Duodenal mucosa (tissue), 2 donors: Measurements from ENCODE around the gene MLLT1.

Experiments used
- H3K27ac ChIP-seq: one replicate; pipeline ENCODE4 v1.7.0; 2013; ENCODE audit warnings: low read depth, low read length
- H3K27me3 ChIP-seq, 2 donors: one replicate each; pipeline ENCODE4 v1.7.0; 2013; ENCODE audit warnings: low read length in 2 of 2, control low read depth in 1 of 2; ENCODE audit not compliant: insufficient read depth in 2 of 2, control insufficient read depth in 1 of 2
- H3K36me3 ChIP-seq, 2 donors: one replicate each; pipeline ENCODE4 v1.7.0; 2013; ENCODE audit warnings: low read length in 2 of 2, control low read depth in 1 of 2; ENCODE audit not compliant: insufficient read depth in 2 of 2, control insufficient read depth in 1 of 2
- H3K4me1 ChIP-seq, 2 donors: one replicate each; pipeline ENCODE4 v1.7.0; 2013; ENCODE audit warnings: low read length in 2 of 2, control low read depth in 1 of 2; ENCODE audit not compliant: insufficient read depth in 2 of 2, control insufficient read depth in 1 of 2
- H3K4me3 ChIP-seq, 2 donors: one replicate each; pipeline ENCODE4 v1.7.0; 2013; ENCODE audit warnings: low read length in 2 of 2, low read depth in 1 of 2
- H3K9ac ChIP-seq, 2 donors: one replicate each; pipeline ENCODE4 v1.7.0; 2013; ENCODE audit warnings: low read length in 2 of 2, low read depth in 1 of 2
- H3K9me3 ChIP-seq, 2 donors: one replicate each; pipeline ENCODE4 v1.7.0; 2013; ENCODE audit warnings: low read length in 2 of 2, control low read depth in 1 of 2; ENCODE audit not compliant: control insufficient read depth in 1 of 2

MLLT1 gene

DNA sequence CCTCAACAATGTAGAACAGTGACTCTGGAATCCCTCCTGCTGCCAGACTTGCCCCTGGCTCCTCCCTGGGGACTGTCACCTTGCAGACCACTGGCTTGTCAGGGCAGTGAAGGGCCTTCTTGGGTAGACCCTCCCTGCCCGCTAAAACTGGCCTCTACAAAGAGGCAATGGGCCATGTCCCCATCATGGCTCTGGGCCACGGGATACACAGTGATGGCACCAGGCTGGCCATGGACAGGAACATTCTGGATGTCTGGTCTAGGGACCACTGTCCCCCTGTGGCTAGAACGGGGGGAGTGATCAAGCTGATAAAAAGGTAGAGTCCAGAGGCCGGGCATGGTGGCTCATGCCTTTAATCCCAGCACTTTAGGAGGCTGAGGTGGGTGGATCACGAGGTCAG, 83.4 kb downstream of the MLLT1 start:
- Histone ChIP-seq H3K27ac (no peak overlapping the region), H3K4me3 (no peak overlapping the region), H3K9me3 (peaks cover 0 to 12% of the 10 kb centered on the region in 2 donors), H3K4me1 (peaks cover 4 to 8% of the 10 kb centered on the region in 2 donors), H3K36me3 (no peaks in the 10 kb centered on the region), H3K27me3 (no peaks in the 10 kb centered on the region), H3K9ac (no peak overlapping the region)

DNA sequence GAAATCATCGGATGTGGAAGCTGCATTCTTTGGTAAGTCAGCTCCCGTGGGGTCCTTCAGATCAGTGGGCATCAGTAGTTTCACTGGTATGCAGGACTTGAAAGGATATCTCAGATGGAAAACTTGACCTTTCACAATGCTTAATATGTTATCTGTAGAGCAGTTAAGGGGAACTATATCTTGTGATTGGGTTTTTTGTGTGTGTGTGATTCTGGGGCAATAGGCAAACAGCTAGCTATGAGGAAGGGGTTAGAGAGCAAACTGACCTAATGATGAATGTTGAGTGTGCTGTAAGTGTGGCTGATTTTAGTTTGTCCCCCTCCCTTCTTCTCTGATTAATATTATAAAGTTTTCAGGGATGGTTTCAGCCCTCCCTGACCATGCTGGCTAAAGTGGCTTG, 91.0 kb downstream of the MLLT1 start:
- Histone ChIP-seq H3K36me3 (no peaks in the 10 kb centered on the region), H3K27me3 (no peaks in the 10 kb centered on the region), H3K9me3 (peaks cover 3 to 24% of the 10 kb centered on the region in 2 donors)

DNA sequence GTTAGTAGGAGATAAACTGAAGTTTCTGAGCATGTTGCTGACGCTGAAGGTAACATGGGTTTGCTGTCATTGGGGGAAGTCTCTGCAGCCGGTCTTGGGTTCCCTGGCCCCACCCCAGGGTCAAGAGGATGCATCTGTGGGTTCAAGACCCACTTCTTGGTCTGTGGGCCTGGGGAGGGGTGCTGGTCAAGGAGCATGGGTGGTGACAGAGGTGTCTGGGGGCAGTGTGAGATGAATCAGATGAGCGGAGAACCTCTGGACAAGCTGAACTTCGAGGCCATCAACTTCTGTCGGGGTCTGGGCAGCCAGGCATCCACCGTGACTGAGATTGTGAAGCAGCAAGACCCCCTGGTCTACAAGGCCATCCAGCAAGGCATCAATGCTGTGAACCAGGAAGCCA, 92.4 kb downstream of the MLLT1 start:
- no peaks in the 10 kb centered on the region for H3K4me1 ChIP-seq

More for the DNA sequence above, 91.0 kb downstream of the MLLT1 start:
- H3K4me3 ChIP-seq = no peak overlapping the region
- no peaks in the 10 kb centered on the region for H3K4me1 ChIP-seq
- H3K27ac ChIP-seq = no peak overlapping the region
- no peak overlapping the region for H3K9ac ChIP-seq

DNA sequence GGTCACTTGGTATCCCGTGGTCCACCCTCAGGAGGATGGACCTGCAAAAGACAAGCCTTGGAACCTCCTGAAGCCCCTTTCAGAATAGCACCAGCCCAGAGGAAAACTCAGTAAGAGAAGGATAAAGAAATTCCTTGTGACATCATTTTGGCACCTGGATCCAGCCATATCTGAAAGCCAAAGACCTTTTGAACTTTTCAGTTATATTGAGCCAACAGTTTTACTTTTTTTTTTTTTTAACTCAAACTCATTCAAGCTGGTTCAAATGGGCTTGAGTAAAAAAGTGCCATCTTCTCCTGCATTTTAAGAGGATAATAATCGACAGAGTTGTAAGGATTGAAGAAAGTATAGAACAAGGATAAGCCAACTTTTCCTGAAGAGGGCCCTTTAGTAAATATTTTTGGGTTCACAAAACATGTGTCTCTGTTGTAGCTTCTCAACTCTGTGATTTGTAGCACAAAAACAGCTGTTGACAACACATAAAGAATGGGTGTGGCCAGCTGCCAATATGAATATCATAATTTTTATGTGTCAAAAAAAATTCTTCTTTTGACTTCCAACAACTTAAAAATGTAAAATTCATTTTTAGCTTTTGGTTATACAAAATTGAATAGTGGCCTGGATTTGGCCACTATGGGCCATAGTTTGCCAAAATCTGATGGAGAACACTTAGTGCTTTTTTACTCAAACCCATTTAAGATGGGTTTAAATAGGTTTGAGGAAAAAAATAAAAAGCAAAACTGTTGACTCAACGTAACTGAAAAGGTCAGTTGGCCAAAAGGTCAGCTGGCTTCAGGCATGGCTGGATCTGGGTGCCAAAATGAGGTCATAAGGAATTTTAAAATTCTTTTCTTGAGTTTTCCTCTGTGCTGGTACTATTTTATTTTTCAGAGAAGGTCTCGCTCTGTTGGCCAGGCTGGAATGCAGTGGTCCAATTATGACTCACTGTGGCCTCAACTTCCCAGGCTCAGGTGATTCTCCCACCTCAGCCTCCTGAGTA, 93.6 kb downstream of the MLLT1 start:
- Histone ChIP-seq H3K9me3 (peaks cover 3 to 9% of the 10 kb centered on the region in 2 donors), H3K27me3 (peaks cover 0 to 10% of the 10 kb centered on the region in 2 donors), H3K4me3 (no peak overlapping the region), H3K36me3 (no peaks in the 10 kb centered on the region), H3K27ac (no peak overlapping the region), H3K9ac (no peak overlapping the region), H3K4me1 (no peaks in the 10 kb centered on the region)

More for the DNA sequence above, 92.4 kb downstream of the MLLT1 start:
- Histone ChIP-seq H3K9ac (no peak overlapping the region), H3K27ac (no peak overlapping the region), H3K4me3 (no peak overlapping the region), H3K36me3 (no peaks in the 10 kb centered on the region), H3K9me3 (peaks cover 3 to 17% of the 10 kb centered on the region in 2 donors), H3K27me3 (peaks cover 0 to 10% of the 10 kb centered on the region in 2 donors)

GRCh38 chr19:6185093-6185834, 94.5 kb downstream of the MLLT1 start:
- H3K4me1 ChIP-seq = no peaks in the 10 kb centered on the region
- H3K9me3 ChIP-seq = peaks cover 3 to 5% of the 10 kb centered on the region in 2 donors
- peaks cover 0 to 10% of the 10 kb centered on the region in 2 donors for H3K27me3 ChIP-seq
- H3K27ac ChIP-seq = no peak overlapping the region
- no peak overlapping the region for H3K9ac ChIP-seq
- no peak overlapping the region for H3K4me3 ChIP-seq
- H3K36me3 ChIP-seq = no peaks in the 10 kb centered on the region

DNA sequence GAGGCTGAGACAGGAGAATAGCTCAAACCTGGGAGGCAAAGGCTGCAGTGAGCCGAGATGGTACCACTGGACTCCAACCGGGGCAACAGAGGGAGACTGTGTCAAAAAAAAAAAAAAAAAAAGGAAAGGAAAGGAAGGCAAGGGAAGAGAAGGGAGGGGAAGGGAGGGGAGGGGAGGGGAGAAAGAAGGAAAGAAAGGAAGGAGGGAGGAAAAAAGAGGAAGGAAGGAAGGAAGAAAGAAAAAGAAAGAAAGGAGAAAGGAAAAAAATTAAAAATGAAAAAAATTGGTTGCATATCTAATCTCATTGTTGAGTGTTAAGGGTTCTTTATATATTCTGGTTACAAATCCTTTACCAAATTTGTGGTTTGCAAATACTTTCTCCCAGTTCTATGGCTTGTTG, 98.7 kb downstream of the MLLT1 start:
- H3K36me3 ChIP-seq = no peaks in the 10 kb centered on the region
- no peaks in the 10 kb centered on the region for H3K9me3 ChIP-seq
- H3K27me3 ChIP-seq = peaks cover 6 to 10% of the 10 kb centered on the region in 2 donors
- no peak overlapping the region for H3K27ac ChIP-seq
- no peak overlapping the region for H3K4me3 ChIP-seq
- H3K9ac ChIP-seq = no peak overlapping the region
- no peaks in the 10 kb centered on the region for H3K4me1 ChIP-seq

- Histone ChIP-seq H3K27ac (no peak overlapping the region), H3K36me3 (no peaks in the 10 kb centered on the region), H3K9ac (no peak overlapping the region), H3K27me3 (no peaks in the 10 kb centered on the region), H3K9me3 (no peaks in the 10 kb centered on the region), H3K4me3 (no peak overlapping the region), H3K4me1 (no peaks in the 10 kb centered on the region)
Measured at GRCh38 chr19:6173190-6173589, 106.6 kb downstream of the MLLT1 start.

DNA sequence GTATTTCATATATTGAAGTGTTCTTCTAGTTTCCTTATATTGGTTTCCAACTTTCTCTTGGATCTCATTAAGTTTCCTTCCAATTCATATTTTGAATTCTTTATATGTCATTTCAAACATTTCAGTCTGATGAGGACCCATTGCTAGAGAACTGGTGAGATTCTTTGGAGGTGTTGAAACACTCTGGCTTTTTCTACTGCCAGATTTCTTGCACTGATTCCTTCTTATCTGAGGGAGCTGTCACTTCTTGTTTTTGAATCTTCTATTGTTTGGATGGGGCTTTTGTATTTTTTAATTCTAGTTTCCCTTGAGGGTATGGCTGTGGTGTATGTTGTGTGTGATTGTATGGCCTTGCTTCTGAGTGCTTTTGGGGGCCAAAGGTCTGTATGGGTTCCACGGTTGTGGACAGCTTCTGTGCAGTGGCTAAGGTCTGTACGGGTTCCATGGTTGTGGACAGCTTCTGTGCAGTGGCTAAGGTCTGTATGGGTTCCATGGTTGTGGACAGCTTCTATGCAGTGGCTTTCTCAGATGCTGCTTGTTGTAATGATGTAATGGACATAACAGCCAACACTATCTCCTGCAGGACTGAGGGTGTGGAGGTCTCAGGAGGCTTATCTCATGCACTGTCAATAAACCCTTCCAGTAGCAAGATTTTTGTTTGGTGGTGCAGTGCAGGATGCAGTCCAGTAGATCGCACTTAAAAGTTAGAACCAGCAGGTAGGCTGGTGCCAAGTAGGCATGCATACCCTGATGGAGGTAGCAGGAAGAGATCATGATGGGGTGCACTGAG, 107.5 kb downstream of the MLLT1 start:
- Histone ChIP-seq H3K27me3 (no peaks in the 10 kb centered on the region), H3K4me3 (no peak overlapping the region), H3K9ac (no peak overlapping the region), H3K36me3 (no peaks in the 10 kb centered on the region), H3K9me3 (no peaks in the 10 kb centered on the region), H3K4me1 (no peaks in the 10 kb centered on the region), H3K27ac (no peak overlapping the region)

GRCh38 chr19:6167115-6167514, 112.7 kb downstream of the MLLT1 start:
- no peaks in the 10 kb centered on the region for H3K9me3 ChIP-seq
- H3K9ac ChIP-seq = no peak overlapping the region
- H3K36me3 ChIP-seq = no peaks in the 10 kb centered on the region
- no peak overlapping the region for H3K27ac ChIP-seq
- no peaks in the 10 kb centered on the region for H3K27me3 ChIP-seq
- no peak overlapping the region for H3K4me3 ChIP-seq
- H3K4me1 ChIP-seq = no peaks in the 10 kb centered on the region
